ENCODE measurements around the gene ZXDC. TPM values are rescaled to one million over a fixed set of nuclear protein-coding genes. Genes with fewer than 3 reads are reported as not detected.

Gene ZXDC
- total RNA-seq, 1 experiment from 2014 or later, result 33.3 TPM

DNA sequence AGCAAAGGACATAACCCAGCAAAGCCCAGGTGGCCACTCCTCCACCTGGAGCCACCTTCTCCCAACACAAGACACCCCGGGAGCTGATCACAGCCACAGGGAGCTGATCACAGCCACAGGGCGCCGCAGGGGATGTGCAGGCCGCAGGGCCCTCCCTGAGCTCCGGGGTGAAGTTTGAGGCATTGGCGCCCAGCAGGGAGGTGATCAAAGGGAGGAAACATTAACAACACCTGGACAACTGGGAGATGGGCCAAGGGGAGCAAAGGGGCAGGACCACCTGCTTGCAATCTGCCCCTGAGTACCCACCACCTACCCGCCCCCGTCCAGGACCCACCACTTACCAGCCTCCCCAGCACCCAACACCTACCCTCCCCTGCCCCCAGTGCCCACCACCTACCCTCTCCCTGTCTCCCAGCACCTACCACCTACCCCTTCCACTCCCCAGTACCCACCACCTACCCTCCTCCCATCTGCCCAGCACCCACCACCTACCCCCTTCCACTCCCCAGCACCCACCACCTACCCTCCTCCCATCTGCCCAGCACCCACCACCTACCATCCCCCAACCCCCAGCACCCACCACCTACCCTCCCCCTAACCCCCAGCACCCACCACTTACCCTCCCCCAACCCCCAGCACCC is 39.5 kb upstream of the ZXDC start:
- POLR2A ChIA-PET, result no interaction called here
- no peak overlapping the region for H3K27ac ChIP-seq (ENCODE audit: low read length)
- ATAC-seq, result no peak
- no peaks in the 10 kb centered on the region for H3K4me1 ChIP-seq (ENCODE audit: control insufficient read depth, insufficient read depth, low read length)
- no peaks in the 10 kb centered on the region for H3K27me3 ChIP-seq (ENCODE audit: control insufficient read depth, insufficient read depth, low read length)
- intact Hi-C loops (cut with micrococcal nuclease; ENCODE audit: unreplicated experiment), result no loop called here
- no peak overlapping the region for H3K4me3 ChIP-seq (ENCODE audit: low read depth in 2 of 2, low read length in 2 of 2)
- no peaks in the 10 kb centered on the region for H3K9me3 ChIP-seq (ENCODE audit: control insufficient read depth, insufficient read depth, low read depth, low read length)
- DNase-seq (ENCODE audit: low read depth, low spot score), result no peak
- TF ChIP-seq SIN3A (IDR thresholded peaks at IDR 0.05; ENCODE audit: borderline replicate concordance, insufficient read depth, low read depth, low read length) (no peak), TCF7L2 (IDR thresholded peaks at IDR 0.05; ENCODE audit: low read depth, low read length) (no peak), POLR2AphosphoS5 (IDR thresholded peaks at IDR 0.05; ENCODE audit: low read depth, low read length) (no peak)
- TF ChIP-seq, protein P1, sequence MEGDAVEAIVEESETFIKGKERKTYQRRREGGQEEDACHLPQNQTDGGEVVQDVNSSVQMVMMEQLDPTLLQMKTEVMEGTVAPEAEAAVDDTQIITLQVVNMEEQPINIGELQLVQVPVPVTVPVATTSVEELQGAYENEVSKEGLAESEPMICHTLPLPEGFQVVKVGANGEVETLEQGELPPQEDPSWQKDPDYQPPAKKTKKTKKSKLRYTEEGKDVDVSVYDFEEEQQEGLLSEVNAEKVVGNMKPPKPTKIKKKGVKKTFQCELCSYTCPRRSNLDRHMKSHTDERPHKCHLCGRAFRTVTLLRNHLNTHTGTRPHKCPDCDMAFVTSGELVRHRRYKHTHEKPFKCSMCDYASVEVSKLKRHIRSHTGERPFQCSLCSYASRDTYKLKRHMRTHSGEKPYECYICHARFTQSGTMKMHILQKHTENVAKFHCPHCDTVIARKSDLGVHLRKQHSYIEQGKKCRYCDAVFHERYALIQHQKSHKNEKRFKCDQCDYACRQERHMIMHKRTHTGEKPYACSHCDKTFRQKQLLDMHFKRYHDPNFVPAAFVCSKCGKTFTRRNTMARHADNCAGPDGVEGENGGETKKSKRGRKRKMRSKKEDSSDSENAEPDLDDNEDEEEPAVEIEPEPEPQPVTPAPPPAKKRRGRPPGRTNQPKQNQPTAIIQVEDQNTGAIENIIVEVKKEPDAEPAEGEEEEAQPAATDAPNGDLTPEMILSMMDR (IDR thresholded peaks at IDR 0.05), result no peak
- TF ChIP-seq, protein P2, sequence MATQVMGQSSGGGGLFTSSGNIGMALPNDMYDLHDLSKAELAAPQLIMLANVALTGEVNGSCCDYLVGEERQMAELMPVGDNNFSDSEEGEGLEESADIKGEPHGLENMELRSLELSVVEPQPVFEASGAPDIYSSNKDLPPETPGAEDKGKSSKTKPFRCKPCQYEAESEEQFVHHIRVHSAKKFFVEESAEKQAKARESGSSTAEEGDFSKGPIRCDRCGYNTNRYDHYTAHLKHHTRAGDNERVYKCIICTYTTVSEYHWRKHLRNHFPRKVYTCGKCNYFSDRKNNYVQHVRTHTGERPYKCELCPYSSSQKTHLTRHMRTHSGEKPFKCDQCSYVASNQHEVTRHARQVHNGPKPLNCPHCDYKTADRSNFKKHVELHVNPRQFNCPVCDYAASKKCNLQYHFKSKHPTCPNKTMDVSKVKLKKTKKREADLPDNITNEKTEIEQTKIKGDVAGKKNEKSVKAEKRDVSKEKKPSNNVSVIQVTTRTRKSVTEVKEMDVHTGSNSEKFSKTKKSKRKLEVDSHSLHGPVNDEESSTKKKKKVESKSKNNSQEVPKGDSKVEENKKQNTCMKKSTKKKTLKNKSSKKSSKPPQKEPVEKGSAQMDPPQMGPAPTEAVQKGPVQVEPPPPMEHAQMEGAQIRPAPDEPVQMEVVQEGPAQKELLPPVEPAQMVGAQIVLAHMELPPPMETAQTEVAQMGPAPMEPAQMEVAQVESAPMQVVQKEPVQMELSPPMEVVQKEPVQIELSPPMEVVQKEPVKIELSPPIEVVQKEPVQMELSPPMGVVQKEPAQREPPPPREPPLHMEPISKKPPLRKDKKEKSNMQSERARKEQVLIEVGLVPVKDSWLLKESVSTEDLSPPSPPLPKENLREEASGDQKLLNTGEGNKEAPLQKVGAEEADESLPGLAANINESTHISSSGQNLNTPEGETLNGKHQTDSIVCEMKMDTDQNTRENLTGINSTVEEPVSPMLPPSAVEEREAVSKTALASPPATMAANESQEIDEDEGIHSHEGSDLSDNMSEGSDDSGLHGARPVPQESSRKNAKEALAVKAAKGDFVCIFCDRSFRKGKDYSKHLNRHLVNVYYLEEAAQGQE (IDR thresholded peaks at IDR 0.05; ENCODE audit: insufficient read depth in 1 of 2, low read depth in 2 of 2, low read length in 1 of 2), result no peak
- no peaks in the 10 kb centered on the region for H3K36me3 ChIP-seq (ENCODE audit: control insufficient read depth, insufficient read depth, low read length)
- CTCF ChIA-PET, result no interaction called here
- in situ Hi-C loops (cut with HindIII; ENCODE audit: low pct_unique_long_range_greater_than_20kb, low sequenced_read_pairs), result no loop called here
- no TSS peak for BruUV-seq (replicated peaks)

DNA sequence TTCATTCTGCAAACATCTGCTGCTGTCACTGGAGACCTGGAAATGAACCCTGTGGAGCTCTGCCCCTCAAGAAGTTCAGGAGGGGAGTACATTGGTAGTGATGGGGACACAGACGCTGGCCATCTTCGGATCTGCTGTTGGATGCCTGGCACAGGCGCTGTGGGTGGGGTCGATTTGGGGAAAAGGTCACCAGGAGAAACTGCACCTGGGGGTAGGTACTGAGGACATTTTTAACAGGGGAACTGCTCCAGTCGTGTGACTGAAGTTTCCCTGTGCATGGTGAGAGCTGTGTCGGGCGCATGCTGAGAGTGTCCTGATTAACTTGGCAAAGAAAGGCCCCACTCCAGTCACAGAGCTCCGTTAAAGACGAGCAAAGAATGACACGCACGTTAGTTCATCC is 38.5 kb upstream of the ZXDC start:
- CTCF ChIA-PET, result no interaction called here
- in situ Hi-C loops (cut with HindIII; ENCODE audit: low pct_unique_long_range_greater_than_20kb, low sequenced_read_pairs), result no loop called here

More for the DNA sequence above, 38.5 kb upstream of the ZXDC start:
- Histone ChIP-seq H3K36me3 (ENCODE audit: control insufficient read depth, insufficient read depth, low read length) (no peaks in the 10 kb centered on the region), H3K9me3 (ENCODE audit: control insufficient read depth, insufficient read depth, low read depth, low read length) (no peaks in the 10 kb centered on the region), H3K27ac (ENCODE audit: low read length) (no peak overlapping the region), H3K27me3 (ENCODE audit: control insufficient read depth, insufficient read depth, low read length) (no peaks in the 10 kb centered on the region), H3K4me3 (ENCODE audit: low read depth in 2 of 2, low read length in 2 of 2) (no peak overlapping the region), H3K4me1 (ENCODE audit: control insufficient read depth, insufficient read depth, low read length) (no peaks in the 10 kb centered on the region)
- no peak for DNase-seq (ENCODE audit: low read depth, low spot score)
- intact Hi-C loops (cut with micrococcal nuclease; ENCODE audit: unreplicated experiment), result no loop called here
- TF ChIP-seq POLR2AphosphoS5 (IDR thresholded peaks at IDR 0.05; ENCODE audit: low read depth, low read length), result no peak
- no peak for TF ChIP-seq SIN3A (IDR thresholded peaks at IDR 0.05; ENCODE audit: borderline replicate concordance, insufficient read depth, low read depth, low read length)
- TF ChIP-seq, protein P2 (IDR thresholded peaks at IDR 0.05; ENCODE audit: insufficient read depth in 1 of 2, low read depth in 2 of 2, low read length in 1 of 2), result no peak
- TF ChIP-seq TCF7L2 (IDR thresholded peaks at IDR 0.05; ENCODE audit: low read depth, low read length), result no peak
- TF ChIP-seq, protein P1 (IDR thresholded peaks at IDR 0.05), result no peak
- no TSS peak for BruUV-seq (replicated peaks)
- no peak for ATAC-seq
- POLR2A ChIA-PET, result no interaction called here

All from Panc1 (cell line).